Activated naive CD8-positive, alpha-beta T cell treated with anti-CD3 and anti-CD28 coated beads, Interleukin-2, amount 50 U/mL, for 24 hours (primary cell): ENCODE data around the gene OVCH1.
A peak's percentile ranks its signal among the peaks of the same experiment; 100 is the strongest.

ENCODE experiments used
- ATAC-seq: fragments of 150-1000 bp; cut with Tn5 transposase; one replicate; pipeline ENCODE4 v1.10.0; 2021
- DNase-seq: peaks from one replicate; pipeline ENCODE4 v3.0.0; 2021
- H3K27ac Mint-ChIP-seq: one replicate; pipeline ENCODE4 v1.8.0; 2021; ENCODE audit warnings: mild to moderate bottlenecking, mixed read lengths
- H3K27me3 Mint-ChIP-seq: one replicate; pipeline ENCODE4 v1.8.0; 2021; ENCODE audit warnings: mixed read lengths
- H3K36me3 Mint-ChIP-seq: one replicate; pipeline ENCODE4 v1.8.0; 2021; ENCODE audit warnings: low read depth, mixed read lengths
- H3K4me1 Mint-ChIP-seq: one replicate; pipeline ENCODE4 v1.8.0; 2021; ENCODE audit warnings: mixed read lengths
- H3K4me3 Mint-ChIP-seq: one replicate; pipeline ENCODE4 v1.8.0; 2021; ENCODE audit warnings: mild to moderate bottlenecking, moderate library complexity, mixed read lengths
- H3K9me3 Mint-ChIP-seq: one replicate; pipeline ENCODE4 v1.8.0; 2021; ENCODE audit warnings: mixed read lengths

OVCH1 gene, protein sequence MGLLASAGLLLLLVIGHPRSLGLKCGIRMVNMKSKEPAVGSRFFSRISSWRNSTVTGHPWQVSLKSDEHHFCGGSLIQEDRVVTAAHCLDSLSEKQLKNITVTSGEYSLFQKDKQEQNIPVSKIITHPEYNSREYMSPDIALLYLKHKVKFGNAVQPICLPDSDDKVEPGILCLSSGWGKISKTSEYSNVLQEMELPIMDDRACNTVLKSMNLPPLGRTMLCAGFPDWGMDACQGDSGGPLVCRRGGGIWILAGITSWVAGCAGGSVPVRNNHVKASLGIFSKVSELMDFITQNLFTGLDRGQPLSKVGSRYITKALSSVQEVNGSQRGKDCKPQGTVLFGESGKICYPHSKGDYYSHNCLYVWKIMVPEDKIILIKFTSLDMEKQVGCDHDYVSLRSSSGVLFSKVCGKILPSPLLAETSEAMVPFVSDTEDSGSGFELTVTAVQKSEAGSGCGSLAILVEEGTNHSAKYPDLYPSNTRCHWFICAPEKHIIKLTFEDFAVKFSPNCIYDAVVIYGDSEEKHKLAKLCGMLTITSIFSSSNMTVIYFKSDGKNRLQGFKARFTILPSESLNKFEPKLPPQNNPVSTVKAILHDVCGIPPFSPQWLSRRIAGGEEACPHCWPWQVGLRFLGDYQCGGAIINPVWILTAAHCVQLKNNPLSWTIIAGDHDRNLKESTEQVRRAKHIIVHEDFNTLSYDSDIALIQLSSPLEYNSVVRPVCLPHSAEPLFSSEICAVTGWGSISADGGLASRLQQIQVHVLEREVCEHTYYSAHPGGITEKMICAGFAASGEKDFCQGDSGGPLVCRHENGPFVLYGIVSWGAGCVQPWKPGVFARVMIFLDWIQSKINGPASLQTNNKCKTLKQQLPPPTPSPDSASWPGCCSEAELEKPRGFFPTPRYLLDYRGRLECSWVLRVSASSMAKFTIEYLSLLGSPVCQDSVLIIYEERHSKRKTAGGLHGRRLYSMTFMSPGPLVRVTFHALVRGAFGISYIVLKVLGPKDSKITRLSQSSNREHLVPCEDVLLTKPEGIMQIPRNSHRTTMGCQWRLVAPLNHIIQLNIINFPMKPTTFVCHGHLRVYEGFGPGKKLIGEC

GRCh38 chr12:29497588-29497987 is at the start of gene OVCH1:
OVCH1 (minus strand) TSS chr12:29497686; CDS start chr12:29497686, 0 bp downstream.
- no peaks in the 10 kb centered on the region for H3K27me3 Mint-ChIP-seq
- DNase-seq (no peak), ATAC-seq (no peak)
- no peak within 1 kb of the TSS for H3K27ac Mint-ChIP-seq
- H3K4me1 Mint-ChIP-seq: no peaks in the 10 kb centered on the region
- H3K36me3 Mint-ChIP-seq: no peaks in the 10 kb centered on the region
- no peaks in the 10 kb centered on the region for H3K9me3 Mint-ChIP-seq
- no peak within 1 kb of the TSS for H3K4me3 Mint-ChIP-seq

DNA sequence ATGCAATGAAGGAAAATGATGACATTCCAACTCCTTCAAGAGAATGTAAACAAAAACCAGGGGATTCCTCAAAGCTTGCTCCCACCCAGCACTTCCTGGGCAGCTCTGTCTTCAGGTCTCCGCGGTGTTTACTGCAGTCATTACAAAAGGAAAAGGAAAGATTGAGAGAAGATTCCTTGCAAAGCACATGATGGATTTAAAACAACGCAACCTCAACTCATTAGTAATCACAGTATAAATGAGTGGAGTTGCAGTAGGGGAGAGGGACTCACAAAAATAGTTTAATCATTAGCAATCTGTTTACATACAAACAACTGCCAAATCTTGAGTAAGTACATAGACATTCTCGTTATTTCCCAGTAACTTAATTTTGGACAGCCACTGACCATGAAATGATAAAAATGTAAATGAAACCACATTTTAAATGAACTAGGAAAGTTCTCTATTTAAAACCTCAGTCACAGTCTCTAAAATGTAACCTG is 49.7 kb upstream of the OVCH1 start:
- Mint-ChIP-seq H3K4me1 (no peaks in the 10 kb centered on the region), H3K27ac (no peak overlapping the region), H3K9me3 (no peaks in the 10 kb centered on the region), H3K36me3 (no peaks in the 10 kb centered on the region), H3K27me3 (no peaks in the 10 kb centered on the region), H3K4me3 (no peak overlapping the region)
- ATAC-seq: no peak
- no peak for DNase-seq

GRCh38 chr12:29546000-29546399 is 48.5 kb upstream of the OVCH1 start:
- no peak for DNase-seq
- Mint-ChIP-seq H3K4me3 (no peak overlapping the region), H3K27ac (no peak overlapping the region), H3K27me3 (no peaks in the 10 kb centered on the region), H3K4me1 (no peaks in the 10 kb centered on the region), H3K9me3 (no peaks in the 10 kb centered on the region), H3K36me3 (no peaks in the 10 kb centered on the region)
- ATAC-seq: no peak

GRCh38 chr12:29545102-29545467 is 47.6 kb upstream of the OVCH1 start:
- H3K36me3 Mint-ChIP-seq: no peaks in the 10 kb centered on the region
- H3K27ac Mint-ChIP-seq: no peak overlapping the region
- H3K9me3 Mint-ChIP-seq: no peaks in the 10 kb centered on the region
- H3K4me1 Mint-ChIP-seq: no peaks in the 10 kb centered on the region
- H3K27me3 Mint-ChIP-seq: no peaks in the 10 kb centered on the region
- no peak for DNase-seq
- H3K4me3 Mint-ChIP-seq: no peak overlapping the region
- no peak for ATAC-seq

- ATAC-seq (no peak), DNase-seq (no peak)
- H3K4me1 Mint-ChIP-seq: no peaks in the 10 kb centered on the region
- H3K4me3 Mint-ChIP-seq: no peak overlapping the region
- no peaks in the 10 kb centered on the region for H3K36me3 Mint-ChIP-seq
- H3K27ac Mint-ChIP-seq: no peak overlapping the region
- no peaks in the 10 kb centered on the region for H3K27me3 Mint-ChIP-seq
- no peaks in the 10 kb centered on the region for H3K9me3 Mint-ChIP-seq
Measured at GRCh38 chr12:29544428-29545101, 47.1 kb upstream of the OVCH1 start.

DNA sequence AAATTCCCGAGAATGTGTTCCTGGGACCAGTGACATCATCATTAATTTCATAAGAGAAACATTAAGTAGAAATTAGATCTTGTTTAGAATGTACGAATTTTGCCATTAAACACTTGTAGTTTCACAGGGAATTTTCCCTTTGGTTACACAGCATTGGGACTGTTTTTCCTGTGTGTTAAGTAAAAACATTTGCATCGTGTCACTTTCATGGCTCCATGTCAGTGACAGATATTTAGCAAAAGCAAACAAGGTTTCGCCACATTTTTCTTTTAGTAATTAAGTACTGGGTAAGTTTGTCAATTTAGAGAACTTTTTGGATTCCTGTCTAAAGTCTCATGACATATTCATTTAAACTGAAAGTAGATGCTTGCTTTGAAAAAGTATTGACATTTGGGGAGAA is 45.5 kb upstream of the OVCH1 start:
- Mint-ChIP-seq H3K9me3 (no peaks in the 10 kb centered on the region), H3K4me3 (no peak overlapping the region), H3K36me3 (no peaks in the 10 kb centered on the region), H3K4me1 (no peaks in the 10 kb centered on the region), H3K27me3 (no peaks in the 10 kb centered on the region), H3K27ac (no peak overlapping the region)
- DNase-seq (no peak), ATAC-seq (no peak)

DNA sequence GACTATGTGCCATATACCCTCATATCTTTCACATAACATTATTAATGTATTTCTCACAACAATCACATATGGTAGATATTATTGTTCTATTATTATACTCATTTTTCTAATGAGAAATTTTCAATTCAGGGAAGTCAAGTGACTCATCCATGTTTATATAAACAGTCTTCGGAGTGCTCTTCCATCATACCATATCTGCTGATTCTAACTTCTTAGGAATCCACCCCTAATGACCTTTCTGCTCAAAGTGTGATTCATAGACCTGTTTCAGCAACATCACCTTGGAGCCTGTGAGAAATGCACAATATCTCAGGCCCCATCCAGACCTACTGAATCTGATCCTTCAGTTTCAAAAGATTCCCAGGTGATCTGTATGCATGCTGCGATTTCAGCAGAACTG is 39.8 kb upstream of the OVCH1 start:
- Mint-ChIP-seq H3K4me3 (no peak overlapping the region), H3K36me3 (no peaks in the 10 kb centered on the region), H3K9me3 (no peaks in the 10 kb centered on the region), H3K4me1 (no peaks in the 10 kb centered on the region), H3K27ac (no peak overlapping the region), H3K27me3 (peaks cover 8% of the 10 kb centered on the region)
- no peak for ATAC-seq
- DNase-seq: no peak

- DNase-seq: no peak
- no peaks in the 10 kb centered on the region for H3K36me3 Mint-ChIP-seq
- H3K4me3 Mint-ChIP-seq: no peak overlapping the region
- no peaks in the 10 kb centered on the region for H3K4me1 Mint-ChIP-seq
- no peak for ATAC-seq
- peaks cover 13% of the 10 kb centered on the region for H3K27me3 Mint-ChIP-seq
- H3K9me3 Mint-ChIP-seq: no peaks in the 10 kb centered on the region
- H3K27ac Mint-ChIP-seq: no peak overlapping the region
Measured at GRCh38 chr12:29534935-29535334, 37.4 kb upstream of the OVCH1 start.

GRCh38 chr12:29533815-29534489 is 36.5 kb upstream of the OVCH1 start:
- Mint-ChIP-seq H3K4me3 (no peak overlapping the region), H3K27ac (no peak overlapping the region), H3K9me3 (no peaks in the 10 kb centered on the region), H3K36me3 (no peaks in the 10 kb centered on the region), H3K4me1 (no peaks in the 10 kb centered on the region), H3K27me3 (peaks cover 17% of the 10 kb centered on the region)
- DNase-seq: no peak
- ATAC-seq: no peak

DNA sequence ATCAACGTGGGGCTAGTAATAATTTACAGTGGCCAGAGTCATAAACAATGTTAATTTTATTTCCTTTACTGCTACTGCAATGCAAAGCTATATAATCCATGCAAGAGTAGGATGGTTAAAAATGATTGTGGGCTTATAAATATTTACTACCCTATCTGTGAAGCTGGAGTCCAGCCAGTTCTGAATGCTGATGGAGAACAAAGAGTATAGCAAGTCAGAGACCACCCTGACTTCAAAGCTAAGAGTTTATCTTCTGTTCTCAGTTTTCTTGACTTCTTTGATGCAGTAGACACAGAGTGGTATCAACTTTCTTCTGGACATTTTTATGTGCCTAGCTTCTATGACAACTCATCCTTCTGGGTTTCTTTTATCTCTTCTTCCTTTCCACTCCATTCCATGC is 34.0 kb upstream of the OVCH1 start:
- DNase-seq (no peak), ATAC-seq (no peak)
- Mint-ChIP-seq H3K9me3 (no peaks in the 10 kb centered on the region), H3K4me1 (no peaks in the 10 kb centered on the region), H3K27ac (no peak overlapping the region), H3K27me3 (peaks cover 17% of the 10 kb centered on the region), H3K36me3 (no peaks in the 10 kb centered on the region), H3K4me3 (no peak overlapping the region)

DNA sequence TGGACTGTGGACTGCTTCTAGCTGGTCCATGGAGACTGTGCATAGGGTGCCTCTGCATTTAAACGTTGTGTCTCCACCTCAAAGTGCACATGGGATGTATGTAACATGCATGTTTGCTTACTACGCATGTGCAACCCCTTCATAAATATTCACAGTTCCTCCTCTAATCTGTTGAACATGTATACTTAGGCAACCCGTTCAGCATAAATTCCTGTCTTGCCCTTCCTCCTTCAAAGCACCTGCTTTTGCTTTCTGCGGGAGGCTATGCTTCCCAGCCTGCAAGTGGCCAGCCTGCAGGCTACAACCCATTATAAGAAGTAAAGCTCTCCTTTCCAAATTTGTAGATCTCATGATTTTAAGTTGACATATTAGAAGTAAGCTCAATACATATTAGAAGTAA is 33.0 kb upstream of the OVCH1 start:
- Mint-ChIP-seq H3K27ac (no peak overlapping the region), H3K9me3 (no peaks in the 10 kb centered on the region), H3K4me1 (no peaks in the 10 kb centered on the region), H3K27me3 (peaks cover 17% of the 10 kb centered on the region), H3K36me3 (no peaks in the 10 kb centered on the region), H3K4me3 (no peak overlapping the region)
- DNase-seq: no peak
- ATAC-seq: no peak

DNA sequence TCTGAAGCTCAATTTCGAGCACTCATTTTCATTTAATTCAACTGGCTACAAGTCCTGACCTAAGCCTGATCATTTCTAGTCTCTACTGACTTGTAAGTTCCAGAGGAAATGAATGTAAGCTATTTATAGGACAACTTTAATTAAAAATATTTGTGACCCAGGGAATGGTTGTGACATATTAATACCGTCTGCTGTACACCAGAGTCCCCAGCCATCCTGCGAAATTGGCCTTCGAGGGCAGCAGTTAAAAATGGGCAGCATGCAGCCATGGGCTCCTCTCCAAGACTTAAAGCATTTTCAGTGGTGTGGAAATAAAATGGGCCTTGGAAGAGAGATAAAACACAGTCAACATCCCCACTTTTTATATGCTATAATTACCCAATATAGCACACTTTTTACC is 30.7 kb upstream of the OVCH1 start:
- ATAC-seq (no peak), DNase-seq (no peak)
- H3K4me1 Mint-ChIP-seq: no peaks in the 10 kb centered on the region
- no peaks in the 10 kb centered on the region for H3K9me3 Mint-ChIP-seq
- H3K27ac Mint-ChIP-seq: no peak overlapping the region
- H3K27me3 Mint-ChIP-seq: peaks cover 13% of the 10 kb centered on the region
- no peak overlapping the region for H3K4me3 Mint-ChIP-seq
- no peaks in the 10 kb centered on the region for H3K36me3 Mint-ChIP-seq

GRCh38 chr12:29521951-29522350 is 24.5 kb upstream of the OVCH1 start:
- ATAC-seq: no peak
- H3K27ac Mint-ChIP-seq: no peak overlapping the region
- DNase-seq: no peak
- no peaks in the 10 kb centered on the region for H3K9me3 Mint-ChIP-seq
- H3K4me3 Mint-ChIP-seq: no peak overlapping the region
- no peaks in the 10 kb centered on the region for H3K4me1 Mint-ChIP-seq
- H3K36me3 Mint-ChIP-seq: no peaks in the 10 kb centered on the region
- H3K27me3 Mint-ChIP-seq: no peaks in the 10 kb centered on the region

GRCh38 chr12:29519585-29520182 is 22.2 kb upstream of the OVCH1 start:
- Mint-ChIP-seq H3K36me3 (no peaks in the 10 kb centered on the region), H3K4me3 (no peak overlapping the region), H3K4me1 (no peaks in the 10 kb centered on the region), H3K27me3 (peaks cover 7% of the 10 kb centered on the region), H3K27ac (no peak overlapping the region), H3K9me3 (no peaks in the 10 kb centered on the region)
- DNase-seq: peak; percentile 10
- no peak for ATAC-seq
